AG10803 (cell line): ENCODE results near the gene ARHGEF10L.

Experiments
- DNase-seq: peaks from one replicate; pipeline ENCODE4 v3.0.0; 2010; ENCODE audit warnings: low read depth
- H3K4me3 ChIP-seq: 2 replicates; pipeline ENCODE4 v1.5.1; 2011; ENCODE audit warnings: mild to moderate bottlenecking, low read length, control low read depth
- CTCF ChIP-seq: conservative IDR thresholded peaks from 2 replicates; pipeline ENCODE4 v1.5.1; 2011; ENCODE audit warnings: mild to moderate bottlenecking, low read length, control low read depth, inconsistent platforms

Gene ARHGEF10L

GRCh38 chr1:17616731-17617279 lies 77.3 kb downstream of the ARHGEF10L start:
- TF ChIP-seq CTCF = no peak
- H3K4me3 ChIP-seq = no peak overlapping the region
- no peak for DNase-seq

DNA sequence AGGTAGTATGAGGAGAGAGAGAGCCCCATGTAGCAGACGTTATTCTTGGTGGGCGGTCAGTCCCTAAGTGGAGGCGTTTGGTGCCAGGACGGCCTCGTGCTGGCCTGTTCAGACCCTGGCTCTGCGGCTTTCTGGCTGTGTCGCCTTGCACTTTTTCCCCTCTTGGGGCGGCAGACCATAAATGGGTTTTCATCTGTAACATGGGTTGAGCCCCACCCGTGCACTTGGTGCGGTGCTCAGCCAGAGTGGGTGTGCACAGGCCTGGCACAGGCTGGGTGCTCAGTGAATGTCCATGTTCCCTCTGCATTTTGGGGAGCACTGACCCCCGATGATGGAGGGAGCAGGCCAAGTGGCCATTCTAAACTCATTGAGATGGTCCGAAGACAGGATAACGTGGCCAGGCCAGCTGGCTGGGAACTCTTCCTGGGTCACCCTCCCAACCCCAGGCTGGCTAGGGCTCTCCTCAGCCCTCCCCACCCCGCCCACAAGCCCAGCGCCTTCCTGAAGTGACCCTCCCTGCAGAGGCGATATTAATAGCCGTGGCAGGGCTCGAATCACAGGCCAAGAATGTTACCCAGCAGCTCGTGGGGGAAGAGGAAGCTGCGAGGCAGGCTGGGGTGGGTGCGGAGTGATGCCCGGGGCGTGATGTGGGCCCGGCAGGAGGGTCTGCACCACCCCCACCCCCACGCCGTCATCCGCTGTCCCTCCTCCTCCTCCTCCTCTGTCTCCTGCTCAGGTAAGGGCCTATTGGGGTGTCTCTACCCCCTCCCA lies 78.5 kb downstream of the ARHGEF10L start:
- H3K4me3 ChIP-seq = peak overlapping the region; percentile 52
- no peak for TF ChIP-seq CTCF
- DNase-seq = peak; percentile 58

DNA sequence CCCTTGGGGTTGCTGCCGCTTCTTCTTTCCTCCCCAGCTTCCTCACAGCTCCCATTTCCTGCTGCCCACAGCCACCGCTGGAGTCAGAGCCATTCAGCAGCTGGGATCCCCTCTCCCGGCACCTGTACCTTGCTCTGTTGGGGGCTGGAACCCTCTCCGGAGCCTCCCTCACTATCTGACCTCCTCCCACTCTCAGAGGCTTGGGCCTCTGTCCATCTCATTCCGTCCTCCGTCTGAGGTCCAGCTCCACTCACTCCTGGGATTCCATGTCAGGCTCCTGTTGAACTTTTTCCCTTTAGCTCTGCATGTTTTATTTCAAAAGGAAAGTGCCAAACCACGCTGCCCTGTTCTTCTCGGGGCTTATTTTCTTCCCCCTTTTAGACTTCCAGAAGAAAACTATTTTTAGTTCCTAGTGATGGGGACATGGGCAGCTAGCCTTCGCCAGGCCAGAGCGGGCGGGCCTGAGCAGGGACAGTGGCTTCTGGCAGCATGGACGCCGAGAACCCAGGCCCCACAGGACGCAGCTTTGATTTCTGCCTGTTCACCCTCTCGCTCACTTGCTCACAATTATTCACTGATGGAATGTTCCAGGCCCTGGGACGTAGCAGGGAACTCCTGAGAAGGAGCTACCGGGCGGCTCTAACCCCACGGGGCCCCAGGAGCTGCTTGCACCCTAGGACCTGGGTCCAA lies 79.2 kb downstream of the ARHGEF10L start:
- no peak for TF ChIP-seq CTCF
- no peak for DNase-seq
- H3K4me3 ChIP-seq = peak overlapping the region; percentile 52

DNA sequence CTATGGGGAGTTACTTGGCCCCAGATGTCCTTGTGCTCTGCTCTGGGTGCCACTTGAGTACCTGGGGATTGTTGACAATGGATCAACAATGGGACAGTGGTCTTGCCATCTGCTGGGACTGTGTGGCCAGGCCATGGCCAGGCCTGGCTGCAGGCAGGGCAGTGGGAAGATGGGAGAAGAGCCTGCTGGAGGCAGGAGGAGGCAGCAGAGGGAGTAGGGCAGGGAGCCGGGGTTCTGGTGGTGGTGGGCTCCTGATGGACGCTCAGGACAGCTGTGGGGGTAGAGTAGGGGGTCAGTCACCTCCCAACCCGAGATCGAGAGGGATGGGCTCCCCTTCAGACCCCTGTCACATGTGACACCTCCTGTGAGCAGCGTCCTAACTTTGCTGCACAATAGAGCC lies 81.0 kb downstream of the ARHGEF10L start:
- no peak overlapping the region for H3K4me3 ChIP-seq
- DNase-seq = no peak
- no peak for TF ChIP-seq CTCF

- DNase-seq = no peak
- TF ChIP-seq CTCF = no peak
- no peak overlapping the region for H3K4me3 ChIP-seq
These were observed 82.2 kb downstream of the ARHGEF10L start for GRCh38 chr1:17621691-17622090.

DNA sequence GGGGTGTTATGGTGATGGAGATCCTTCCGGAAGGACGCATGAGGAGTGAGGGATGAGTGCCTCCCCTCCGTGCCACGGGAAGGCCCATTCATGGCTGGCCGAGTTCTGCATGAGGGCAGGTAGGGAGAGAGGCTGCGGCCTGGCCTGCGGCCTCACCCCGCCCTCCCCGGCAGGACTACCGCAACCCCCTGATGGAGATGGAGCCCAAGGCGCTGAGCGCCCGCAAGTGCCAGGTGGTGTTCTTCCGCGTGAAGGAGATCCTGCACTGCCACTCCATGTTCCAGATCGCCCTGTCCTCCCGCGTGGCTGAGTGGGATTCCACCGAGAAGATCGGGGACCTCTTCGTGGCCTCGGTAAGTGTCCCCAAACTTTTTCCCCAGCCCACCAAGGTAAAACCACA lies 83.3 kb downstream of the ARHGEF10L start:
- no peak overlapping the region for H3K4me3 ChIP-seq
- TF ChIP-seq CTCF = no peak
- no peak for DNase-seq
